A549 (cell line): ENCODE results near the gene ACVR2A. TPM values are rescaled to one million over a fixed set of nuclear protein-coding genes. Genes with fewer than 3 reads are reported as not detected.

ENCODE experiments used
- ATAC-seq, 2 experiments: fragments of 200-7000 bp in 1 of 2; fragments of >200 bp in 1 of 2; cut with Nextera tagmentation in 1 of 2; cut with Tn5 transposase in 1 of 2; 3 replicates each; pipeline versions ENCODE4 v1.8.0 to v1.9.1; 2018 to 2020; ENCODE audit warnings: mild to moderate bottlenecking in 1 of 2, moderate library complexity in 1 of 2
- CTCF ChIA-PET: fragments of 300-600 bp; sonication (Branson Sonifier 250); formaldehyde crosslinking; extraction: SDS; loops from one replicate; lab custom pipeline; 2021; ENCODE audit warnings: antibody characterized with exemption, inconsistent platforms; lab: Yijun Ruan, JAX
- POLR2A ChIA-PET: fragments of 350-600 bp; formaldehyde crosslinking; extraction: SDS; loops from one replicate; lab custom pipeline; 2021; ENCODE audit warnings: antibody characterized with exemption, inconsistent platforms; lab: Yijun Ruan, JAX
- DNase-seq, 2 experiments: peaks; one replicate each; pipeline versions ENCODE4 v3.0.0 to v3.0.0-alpha.2; 2011 to 2016; ENCODE audit warnings: low read depth in 1 of 2, low spot score in 1 of 2
- FAIRE-seq: peaks from 2 replicates; lab custom pipeline; 2011; peaks lifted over from hg19 to GRCh38; lab: Jason Lieb, UNC
- H3K27ac ChIP-seq, 2 experiments: fragments of >200 bp; sonication (Bioruptor Twin); formaldehyde crosslinking; 3 replicates each; pipeline ENCODE4 v1.5.1; 2016 to 2017
- H3K4me1 ChIP-seq: fragments of >200 bp; sonication (Bioruptor Twin); formaldehyde crosslinking; 3 replicates; pipeline ENCODE4 v1.6.1; 2016
- H3K4me2 ChIP-seq: fragments of >200 bp; sonication (Bioruptor Twin); formaldehyde crosslinking; 3 replicates; pipeline ENCODE4 v1.6.1; 2016
- H3K4me3 ChIP-seq: fragments of >200 bp; sonication (Bioruptor Twin); formaldehyde crosslinking; 3 replicates; pipeline ENCODE4 v1.5.1; 2016
- H3K9me3 ChIP-seq: fragments of >200 bp; sonication (Bioruptor Twin); formaldehyde crosslinking; 3 replicates; pipeline ENCODE4 v1.6.1; 2016
- BCL3 ChIP-seq: fragments of >200 bp; sonication (Bioruptor Twin); formaldehyde crosslinking; IDR thresholded peaks from 3 replicates; pipeline ENCODE4 v1.6.1; 2016
- BHLHE40 ChIP-seq: IDR thresholded peaks from 2 replicates; pipeline ENCODE4 v1.6.1; 2012; ENCODE audit warnings: low read depth, low read length, inconsistent platforms
- CHD2 ChIP-seq: fragments of 150-350 bp; IDR thresholded peaks from 2 replicates; pipeline ENCODE4 v1.6.1; 2014; ENCODE audit warnings: low read length; ENCODE audit not compliant: partially characterized antibody
- CHD4 ChIP-seq: fragments of 200-600 bp; sonication (generic); IDR thresholded peaks from 2 replicates; pipeline ENCODE4 v1.6.1; 2016; ENCODE audit warnings: antibody characterized with exemption, mild to moderate bottlenecking, borderline replicate concordance
- CTCF ChIP-seq: fragments of >200 bp; sonication (Bioruptor Twin); formaldehyde crosslinking; IDR thresholded peaks from 3 replicates; pipeline ENCODE4 v1.5.1; 2016
- ELK1 ChIP-seq: fragments of 150-350 bp; IDR thresholded peaks from 2 replicates; pipeline ENCODE4 v1.6.1; 2014; ENCODE audit warnings: low read depth, mild to moderate bottlenecking, low read length
- EP300 ChIP-seq, 2 experiments: fragments of >200 bp; sonication (Bioruptor Twin); formaldehyde crosslinking; IDR thresholded peaks; 2 replicates in 1 of 2; 3 replicates in 1 of 2; pipeline ENCODE4 v1.6.1; 2016 to 2017
- FOSB ChIP-seq: fragments of 250-450 bp; sonication (Bioruptor Pico); IDR thresholded peaks from 2 replicates; pipeline ENCODE4 v1.5.0; 2020; ENCODE audit warnings: mild to moderate bottlenecking, moderate library complexity
- FOSL2 ChIP-seq, 2 experiments: fragments of 450-650 bp in 1 of 2; fragments of >200 bp in 1 of 2; sonication (Bioruptor Twin) in 1 of 2; formaldehyde crosslinking; IDR thresholded peaks; 2 replicates each; pipeline versions ENCODE4 v1.5.0 to v1.6.1; 2016 to 2020; ENCODE audit warnings: mild to moderate bottlenecking in 1 of 2, moderate library complexity in 1 of 2
- KDM1A ChIP-seq: fragments of 200-600 bp; sonication (generic); IDR thresholded peaks from 2 replicates; pipeline ENCODE4 v1.6.1; 2016; ENCODE audit warnings: low read depth, mild to moderate bottlenecking
- MAFK ChIP-seq: fragments of 450-650 bp; IDR thresholded peaks from 2 replicates; pipeline ENCODE4 v1.6.1; 2014; ENCODE audit not compliant: partially characterized antibody
- MAZ ChIP-seq: fragments of 150-350 bp; IDR thresholded peaks from 2 replicates; pipeline ENCODE4 v1.6.1; 2014; ENCODE audit warnings: antibody characterized with exemption, low read depth, low read length, borderline replicate concordance
- PHF8 ChIP-seq: fragments of 200-600 bp; sonication (generic); IDR thresholded peaks from 2 replicates; pipeline ENCODE4 v1.6.1; 2016; ENCODE audit warnings: low read depth, mild to moderate bottlenecking, antibody characterized with exemption, moderate library complexity, borderline replicate concordance
- POLR2A ChIP-seq: IDR thresholded peaks from 2 replicates; pipeline ENCODE4 v1.6.1; 2012; ENCODE audit warnings: mild to moderate bottlenecking, low read length
- RAD21 ChIP-seq, 2 experiments: fragments of >200 bp in 1 of 2; sonication (Bioruptor Twin) in 1 of 2; formaldehyde crosslinking in 1 of 2; IDR thresholded peaks in 1 of 2; conservative IDR thresholded peaks in 1 of 2; 2 replicates in 1 of 2; 3 replicates in 1 of 2; pipeline ENCODE4 v1.6.1; 2012 to 2018; ENCODE audit warnings: inconsistent platforms in 1 of 2
- RCOR1 ChIP-seq: fragments of 150-350 bp; IDR thresholded peaks from 2 replicates; pipeline ENCODE4 v1.6.1; 2014; ENCODE audit warnings: antibody characterized with exemption, low read length, low read depth
- RFX5 ChIP-seq: fragments of 450-650 bp; IDR thresholded peaks from 2 replicates; pipeline ENCODE4 v1.7.1; 2014; ENCODE audit warnings: antibody characterized with exemption, mild to moderate bottlenecking, moderate library complexity
- SMC3 ChIP-seq: fragments of >200 bp; sonication (Bioruptor Twin); formaldehyde crosslinking; IDR thresholded peaks from 3 replicates; pipeline ENCODE4 v1.6.1; 2018; ENCODE audit warnings: inconsistent platforms
- TFCP2L1 ChIP-seq: fragments of 250-450 bp; sonication (Bioruptor Pico); IDR thresholded peaks from 2 replicates; pipeline ENCODE4 v1.5.0; 2021; ENCODE audit warnings: mild to moderate bottlenecking
- TP53 ChIP-seq: fragments of 250-450 bp; sonication (Bioruptor Pico); IDR thresholded peaks from 2 replicates; pipeline ENCODE4 v1.5.0; 2021; ENCODE audit warnings: mild to moderate bottlenecking, moderate library complexity
- USF2 ChIP-seq: fragments of 450-650 bp; IDR thresholded peaks from 2 replicates; pipeline ENCODE4 v1.6.1; 2014; ENCODE audit warnings: antibody characterized with exemption
- ZSCAN20 ChIP-seq: fragments of 250-450 bp; sonication (Bioruptor Pico); IDR thresholded peaks from 2 replicates; pipeline ENCODE4 v1.8.0; 2022; ENCODE audit warnings: mild to moderate bottlenecking, moderate library complexity
- WGBS: methylation state at CpG from one replicate; pipeline ENCODE4 v1.1.6; 2017; ENCODE audit errors: missing lambda C conversion rate; 5-methylcytosine and 5-hydroxymethylcytosine counted together
- polyA plus RNA-seq, 4 experiments: library from polyadenylated mRNA; depleted of rRNA in 3 of 4; stranded (reverse); fragments of >200 nt; fragmentation: RNase III in 1 of 4; extraction: RNeasy Plus Mini Kit Qiagen cat#74134 plus additional on column Dnase treatment in 1 of 4; gene quantifications; 2 replicates in 3 of 4; 3 replicates in 1 of 4; pipeline ENCODE4 v1.2.3, GENCODE V29; 2011 to 2017

Gene ACVR2A
- polyA plus RNA-seq, 2 of the 4 experiments (the other 2 are of a cell fraction), result 2.6 to 5.7 TPM

- TF ChIP-seq ELK1 (no peak), RFX5 (no peak), MAZ (no peak), FOSB (CRISPR knock-in tag) (no peak)
- TF ChIP-seq, all 56 proteins: peak for 0
These were observed 15.2 kb downstream of the ACVR2A start (continued) for GRCh38 chr2:147860009-147860408.

GRCh38 chr2:147862859-147863516, 18.2 kb downstream of the ACVR2A start:
- ATAC-seq (no peak), FAIRE-seq (no peak), DNase-seq (no peak)
- no peaks in the 10 kb centered on the region for H3K9me3 ChIP-seq
- TF ChIP-seq ZSCAN20 (CRISPR knock-in tag) (no peak), CHD4 (no peak), MAFK (peak; percentile 69), BCL3 (no peak)
- no peak overlapping the region for H3K4me3 ChIP-seq
- H3K4me1 ChIP-seq, result no peaks in the 10 kb centered on the region
- ChIA-PET POLR2A (no interaction called here), CTCF (no interaction called here)
- 35% methylated on average over 2 of the region's 2 CpGs for WGBS
- H3K27ac ChIP-seq, result no peak overlapping the region
- H3K4me2 ChIP-seq, result no peak overlapping the region

- CTCF ChIA-PET, result no interaction called here
These were observed 19.0 kb downstream of the ACVR2A start for GRCh38 chr2:147863835-147864234.

More at GRCh38 chr2:147863835-147864234, 19.0 kb downstream of the ACVR2A start:
- FAIRE-seq (no peak), ATAC-seq (no peak), DNase-seq (no peak)
- Histone ChIP-seq H3K9me3 (no peaks in the 10 kb centered on the region), H3K4me1 (no peaks in the 10 kb centered on the region), H3K4me2 (no peak overlapping the region), H3K27ac (no peak overlapping the region), H3K4me3 (no peak overlapping the region)
- 97% methylated on average over 1 of the region's 1 CpG for WGBS
- TF ChIP-seq RAD21 (conservative IDR thresholded peaks at IDR 0.05 in 1 of 2, IDR thresholded peaks at IDR 0.05 in 1 of 2) (no peak), TP53 (CRISPR knock-in tag) (no peak), KDM1A (no peak), CHD4 (no peak), POLR2A (no peak), RCOR1 (no peak), SMC3 (no peak), RFX5 (no peak), BHLHE40 (no peak), PHF8 (no peak), TFCP2L1 (no peak), CTCF (no peak), MAZ (no peak), USF2 (no peak), EP300 (IDR thresholded peaks at IDR 0.05) (no peak), FOSL2 (IDR thresholded peaks at IDR 0.05) (no peak), FOSL2 (CRISPR knock-in tag; IDR thresholded peaks at IDR 0.05) (no peak), CHD2 (no peak)
- POLR2A ChIA-PET, result no interaction called here
